Loucy (cell line): Measurements from ENCODE around the gene ARHGAP4.
A peak's percentile ranks its signal among the peaks of the same experiment; 100 is the strongest.

ENCODE experiments used
- H2AFZ ChIP-seq: fragments of 200-600 bp; sonication (generic); 2 replicates; pipeline ENCODE4 v1.6.0; 2016; ENCODE audit warnings: antibody characterized with exemption, mild to moderate bottlenecking, low read length, moderate library complexity
- H3F3A ChIP-seq: fragments of 200-600 bp; 2 replicates; pipeline ENCODE4 v1.6.0; 2016; ENCODE audit warnings: antibody characterized with exemption, low read depth, mild to moderate bottlenecking
- H3K27me3 ChIP-seq: fragments of 200-600 bp; sonication (generic); 2 replicates; pipeline ENCODE4 v1.6.1; 2014; ENCODE audit warnings: low read length, mild to moderate bottlenecking; ENCODE audit not compliant: insufficient read depth, poor library complexity, severe bottlenecking
- H3K36me3 ChIP-seq: fragments of 200-600 bp; sonication (generic); 2 replicates; pipeline ENCODE4 v1.6.1; 2016; ENCODE audit warnings: low read length; ENCODE audit not compliant: insufficient read depth
- H3K4me1 ChIP-seq: fragments of 200-600 bp; sonication (generic); 2 replicates; pipeline ENCODE4 v1.5.1; 2014; ENCODE audit warnings: low read length, mild to moderate bottlenecking; ENCODE audit not compliant: insufficient read depth, poor library complexity, severe bottlenecking
- H3K4me2 ChIP-seq: fragments of 200-600 bp; sonication (generic); 2 replicates; pipeline ENCODE4 v1.6.0; 2014; ENCODE audit warnings: antibody characterized with exemption, low read length, low read depth, mild to moderate bottlenecking; ENCODE audit not compliant: poor library complexity, severe bottlenecking
- H3K4me3 ChIP-seq: fragments of 200-600 bp; sonication (generic); 2 replicates; pipeline ENCODE4 v1.5.1; 2014; ENCODE audit warnings: low read length, mild to moderate bottlenecking, mixed read lengths; ENCODE audit not compliant: poor library complexity, severe bottlenecking
- H3K79me2 ChIP-seq: fragments of 200-600 bp; sonication (generic); 2 replicates; pipeline ENCODE4 v1.6.1; 2014; ENCODE audit warnings: low read length; ENCODE audit not compliant: insufficient read depth
- H3K9ac ChIP-seq: fragments of 200-600 bp; sonication (generic); 2 replicates; pipeline ENCODE4 v1.6.0; 2014; ENCODE audit warnings: mild to moderate bottlenecking, low read depth, low read length, moderate library complexity; ENCODE audit not compliant: poor library complexity, severe bottlenecking
- H3K9me2 ChIP-seq: fragments of 200-600 bp; sonication (generic); replicated peaks from 2 replicates; pipeline ENCODE4 v1.6.1; 2016; ENCODE audit warnings: low read depth, low read length, mixed read lengths
- H3K9me3 ChIP-seq: fragments of 200-600 bp; sonication (generic); 2 replicates; pipeline ENCODE4 v1.6.1; 2014; ENCODE audit warnings: mild to moderate bottlenecking, antibody characterized with exemption, low read length, low read depth; ENCODE audit not compliant: insufficient read depth
- H4K20me1 ChIP-seq: fragments of 200-600 bp; sonication (generic); 2 replicates; pipeline ENCODE4 v1.6.0; 2014; ENCODE audit warnings: antibody characterized with exemption, low read length, mild to moderate bottlenecking; ENCODE audit not compliant: insufficient read depth, poor library complexity, severe bottlenecking
- CTCF ChIP-seq: fragments of 200-600 bp; sonication (generic); conservative IDR thresholded peaks from 2 replicates; pipeline ENCODE4 v1.5.1; 2014; ENCODE audit warnings: mild to moderate bottlenecking, antibody characterized with exemption, low read length
- EZH2phosphoT487 ChIP-seq: fragments of 200-600 bp; IDR thresholded peaks from 2 replicates; pipeline ENCODE4 v1.6.1; 2018; ENCODE audit warnings: antibody characterized with exemption, mild to moderate bottlenecking, moderate library complexity, borderline replicate concordance

Gene ARHGAP4

GRCh38 chrX:153926858-153927671, 1.0 kb upstream of the ARHGAP4 start:
- H3K79me2 ChIP-seq = peaks cover 59% of the 10 kb centered on the region

GRCh38 chrX:153926552-153926857, 441 bp upstream of the ARHGAP4 start:
- Histone ChIP-seq H3K36me3 (no peaks in the 10 kb centered on the region), H3K79me2 (peaks cover 59% of the 10 kb centered on the region), H3K4me1 (peaks cover 11% of the 10 kb centered on the region), H3K9me2 (no peaks in the 10 kb centered on the region), H3K4me3 (peak overlapping the region; percentile 98), H3K9me3 (no peaks in the 10 kb centered on the region), H3F3A (peaks cover 7% of the 10 kb centered on the region; the same call in 1 of the 2 replicates), H3K4me2 (peak overlapping the region; percentile 84), H2AFZ (no peak overlapping the region), H3K9ac (peak overlapping the region; percentile 100), H3K27me3 (no peaks in the 10 kb centered on the region), H4K20me1 (peaks cover 11% of the 10 kb centered on the region)
- no peak for TF ChIP-seq EZH2phosphoT487
- no peak for TF ChIP-seq CTCF

More at GRCh38 chrX:153926858-153927671, 1.0 kb upstream of the ARHGAP4 start:
- Histone ChIP-seq H4K20me1 (peaks cover 9% of the 10 kb centered on the region), H3K9ac (peak overlapping the region; percentile 100), H3K4me1 (peaks cover 11% of the 10 kb centered on the region), H3K36me3 (no peaks in the 10 kb centered on the region), H3K9me2 (no peaks in the 10 kb centered on the region), H3K9me3 (no peaks in the 10 kb centered on the region), H3K27me3 (no peaks in the 10 kb centered on the region), H2AFZ (no peak overlapping the region), H3K4me3 (peak overlapping the region; percentile 98), H3K4me2 (peak overlapping the region; percentile 84), H3F3A (peaks cover 7% of the 10 kb centered on the region; the same call in 1 of the 2 replicates)
- TF ChIP-seq CTCF (no peak), EZH2phosphoT487 (no peak)

GRCh38 chrX:153925387-153925738, 701 bp downstream of the ARHGAP4 start:
- Histone ChIP-seq H3K4me1 (peaks cover 11% of the 10 kb centered on the region), H2AFZ (no peak overlapping the region), H3K4me2 (peak overlapping the region; percentile 84), H3K9me3 (no peaks in the 10 kb centered on the region), H3K9ac (peak overlapping the region; percentile 100), H4K20me1 (peaks cover 14% of the 10 kb centered on the region), H3K36me3 (no peaks in the 10 kb centered on the region), H3K4me3 (peak overlapping the region; percentile 98), H3F3A (peaks cover 7% of the 10 kb centered on the region; the same call in 1 of the 2 replicates), H3K27me3 (no peaks in the 10 kb centered on the region), H3K9me2 (no peaks in the 10 kb centered on the region), H3K79me2 (peaks cover 64% of the 10 kb centered on the region)
- TF ChIP-seq CTCF = no peak
- no peak for TF ChIP-seq EZH2phosphoT487
